Motor neuron (in vitro differentiated cells): ENCODE measurements around the gene LAPTM5. TPM values are rescaled to one million over a fixed set of nuclear protein-coding genes. Genes with fewer than 3 reads are reported as not detected.

ENCODE experiments used
- ATAC-seq, 8 experiments: fragments of 200-7000 bp; cut with Tn5 transposase; replicated peaks in 6 of 8; 2 replicates each; pipeline ENCODE4 v1.8.0; 2021; ENCODE audit warnings: mild to moderate bottlenecking in 8 of 8, moderate library complexity in 8 of 8
- H3K27ac ChIP-seq, 2 donors: fragments of 250-450 bp; sonication (Bioruptor Pico); 2 replicates each; pipeline ENCODE4 v1.9.0; 2021; ENCODE audit warnings: antibody characterized with exemption in 2 of 2, mild to moderate bottlenecking in 2 of 2, moderate library complexity in 1 of 2
- H3K4me1 ChIP-seq, 2 donors: fragments of 250-450 bp; sonication (Bioruptor Pico); replicated peaks in 1 of 2; 2 replicates each; pipeline ENCODE4 v1.6.1; 2021; ENCODE audit warnings: antibody characterized with exemption in 2 of 2, mild to moderate bottlenecking in 2 of 2, moderate library complexity in 1 of 2
- H3K4me3 ChIP-seq, 5 donors: fragments of 250-450 bp; sonication (Bioruptor Pico); 2 replicates each; pipeline ENCODE4 v1.9.0; 2021; ENCODE audit warnings: antibody characterized with exemption in 5 of 5, mild to moderate bottlenecking in 5 of 5, moderate library complexity in 4 of 5
- WGBS, 10 experiments: fragments of 450-650 bp; shearing (Covaris generic); methylation state at CpG; one replicate each; pipeline ENCODE4 v1.0.0; 2022; 5-methylcytosine and 5-hydroxymethylcytosine counted together
- in situ Hi-C, 9 experiments: fragments of 400-800 bp; cut with MboI; loops; one replicate each; pipeline ENCODE4 v1.15.0; 2021; ENCODE audit warnings: low sequenced_read_pairs in 9 of 9, low pct_unique_long_range_greater_than_20kb in 2 of 9; ENCODE audit not compliant: unreplicated experiment in 9 of 9
- total RNA-seq, 8 experiments: library from RNA; unstranded; fragments of 300-600 nt; gene quantifications; 2 replicates each; pipeline versions ENCODE4 v1.2.3 to v1.2.4, GENCODE V29; 2022

Gene LAPTM5
- total RNA-seq, 8 experiments from 2014 or later = 0.31 to 2.3 (median 0.49) TPM; not detected in 1

GRCh38 chr1:30716646-30717045 lies 40.9 kb downstream of the LAPTM5 start:
- Histone ChIP-seq H3K4me1 (peaks cover 15 to 18% of the 10 kb centered on the region in 2 donors), H3K4me3 (no peak overlapping the region), H3K27ac (no peak overlapping the region)
- ATAC-seq = no peak
- in situ Hi-C loops = loop anchor here in 6 of 9 experiments (25.0 kb wide), 2 partner anchors 1479 to 1829 kb away; partner anchors contain the start of genes MECR (in 5 of the 6) and PTPRU (in 5 of the 6)
- 87 to 98% (median 97%) methylated on average over 3 to 7 of the region's 8 CpGs; no CpG with 5 or more reads in 5 of the 10 experiments for WGBS, 10 experiments

- in situ Hi-C loops = loop anchor here in 6 of 9 experiments (25.0 kb wide), 2 partner anchors 1479 to 1829 kb away; partner anchors contain the start of genes MECR (in 5 of the 6) and PTPRU (in 5 of the 6)
- Histone ChIP-seq H3K4me3 (no peak overlapping the region), H3K27ac (no peak overlapping the region), H3K4me1 (peaks cover 15 to 18% of the 10 kb centered on the region in 2 donors)
- 66 to 95% (median 90%) methylated on average over 2 to 10 of the region's 11 CpGs; no CpG with 5 or more reads in 3 of the 10 experiments for WGBS, 10 experiments
- ATAC-seq = no peak
These were observed 41.7 kb downstream of the LAPTM5 start for GRCh38 chr1:30715886-30716285.

GRCh38 chr1:30715216-30715615 lies 42.4 kb downstream of the LAPTM5 start:
- Histone ChIP-seq H3K4me3 (no peak overlapping the region), H3K27ac (no peak overlapping the region), H3K4me1 (peaks cover 15 to 18% of the 10 kb centered on the region in 2 donors)
- in situ Hi-C loops = loop anchor here in 6 of 9 experiments (25.0 kb wide), 2 partner anchors 1478 to 1828 kb away; partner anchors contain the start of genes MECR (in 5 of the 6) and PTPRU (in 5 of the 6)
- no peak for ATAC-seq
- WGBS, 10 experiments = 0 to 100% (median 88%) methylated on average over 1 to 2 of the region's 2 CpGs; no CpG with 5 or more reads in 1 of the 10 experiments

- in situ Hi-C loops = loop anchor here in 6 of 9 experiments (25.0 kb wide), 2 partner anchors 1477 to 1827 kb away; partner anchors contain the start of genes MECR (in 5 of the 6) and PTPRU (in 5 of the 6)
- H3K4me3 ChIP-seq = no peak overlapping the region
- no peak for ATAC-seq
- WGBS, 10 experiments = 92 to 100% (median 100%) methylated on average over 1 to 8 of the region's 8 CpGs; no CpG with 5 or more reads in 3 of the 10 experiments
- H3K27ac ChIP-seq = no peak overlapping the region
- H3K4me1 ChIP-seq = peaks cover 12 to 16% of the 10 kb centered on the region in 2 donors
These were observed 43.0 kb downstream of the LAPTM5 start for GRCh38 chr1:30714536-30715090.

GRCh38 chr1:30714025-30714424 lies 43.5 kb downstream of the LAPTM5 start:
- Histone ChIP-seq H3K4me3 (no peak overlapping the region), H3K4me1 (peaks cover 9 to 13% of the 10 kb centered on the region in 2 donors), H3K27ac (no peak overlapping the region)
- ATAC-seq = no peak
- in situ Hi-C loops = loop anchor here in 6 of 9 experiments (25.0 kb wide), 2 partner anchors 1477 to 1827 kb away; partner anchors contain the start of genes MECR (in 5 of the 6) and PTPRU (in 5 of the 6)
- 0 to 100% methylated on average over 1 of the region's 4 CpGs; no CpG with 5 or more reads in 8 of the 10 experiments for WGBS, 10 experiments

GRCh38 chr1:30713311-30713710 lies 44.3 kb downstream of the LAPTM5 start:
- no peak overlapping the region for H3K4me3 ChIP-seq
- in situ Hi-C loops = loop anchor here in 6 of 9 experiments (25.0 kb wide), 2 partner anchors 1476 to 1826 kb away; partner anchors contain the start of genes MECR (in 5 of the 6) and PTPRU (in 5 of the 6)
- WGBS, 10 experiments = 0 to 80% (median 20%) methylated on average over 1 to 8 of the region's 12 CpGs; no CpG with 5 or more reads in 3 of the 10 experiments
- ATAC-seq = peak in 4 of 8 experiments; percentile 1 to 10 (median 2)
- no peak overlapping the region for H3K27ac ChIP-seq
- peaks cover 9 to 10% of the 10 kb centered on the region in 2 donors for H3K4me1 ChIP-seq

GRCh38 chr1:30712583-30712982 lies 45.0 kb downstream of the LAPTM5 start:
- Histone ChIP-seq H3K4me1 (peaks cover 13% of the 10 kb centered on the region in 2 donors), H3K27ac (no peak overlapping the region), H3K4me3 (no peak overlapping the region)
- ATAC-seq = no peak
- 59 to 100% (median 84%) methylated on average over 1 to 5 of the region's 6 CpGs; no CpG with 5 or more reads in 3 of the 10 experiments for WGBS, 10 experiments
- in situ Hi-C loops = loop anchor here in 6 of 9 experiments (25.0 kb wide), 2 partner anchors 1475 to 1825 kb away; partner anchors contain the start of genes MECR (in 5 of the 6) and PTPRU (in 5 of the 6)

- Histone ChIP-seq H3K4me3 (no peak overlapping the region), H3K4me1 (peaks cover 13% of the 10 kb centered on the region in 2 donors), H3K27ac (no peak overlapping the region)
- 30 to 100% (median 58%) methylated on average over 1 to 2 of the region's 2 CpGs; no CpG with 5 or more reads in 5 of the 10 experiments for WGBS, 10 experiments
- no peak for ATAC-seq
- in situ Hi-C loops = loop anchor here in 6 of 9 experiments (25.0 kb wide), 2 partner anchors 1473 to 1823 kb away; partner anchors contain the start of genes MECR (in 5 of the 6) and PTPRU (in 5 of the 6)
These were observed 47.2 kb downstream of the LAPTM5 start for GRCh38 chr1:30710407-30710806.

- no peak overlapping the region for H3K4me3 ChIP-seq
- no peak for ATAC-seq
- H3K4me1 ChIP-seq = peaks cover 9 to 10% of the 10 kb centered on the region in 2 donors
- in situ Hi-C loops = loop anchor here in 6 of 9 experiments (25.0 kb wide), 2 partner anchors 1471 to 1821 kb away; partner anchors contain the start of genes MECR (in 5 of the 6) and PTPRU (in 5 of the 6)
- H3K27ac ChIP-seq = no peak overlapping the region
- WGBS, 10 experiments = 0 to 57% (median 48%) methylated on average over 1 to 8 of the region's 8 CpGs; no CpG with 5 or more reads in 3 of the 10 experiments
These were observed 49.2 kb downstream of the LAPTM5 start for GRCh38 chr1:30708361-30708728.

GRCh38 chr1:30707412-30708360 lies 49.9 kb downstream of the LAPTM5 start:
- Histone ChIP-seq H3K4me3 (no peak overlapping the region), H3K27ac (no peak overlapping the region), H3K4me1 (peaks cover 3 to 4% of the 10 kb centered on the region in 2 donors)
- ATAC-seq = peak; percentile 69 to 93 (median 87)
- WGBS, 10 experiments = 0 to 38% (median 17%) methylated on average over 1 to 14 of the region's 16 CpGs; no CpG with 5 or more reads in 4 of the 10 experiments
- in situ Hi-C loops = loop anchor here in 6 of 9 experiments (25.0 kb wide), 2 partner anchors 1470 to 1820 kb away; partner anchors contain the start of genes MECR (in 5 of the 6) and PTPRU (in 5 of the 6)

GRCh38 chr1:30706528-30706927 lies 51.0 kb downstream of the LAPTM5 start:
- no peak overlapping the region for H3K4me3 ChIP-seq
- H3K27ac ChIP-seq = no peak overlapping the region
- 9 to 80% (median 60%) methylated on average over 1 to 7 of the region's 9 CpGs; no CpG with 5 or more reads in 2 of the 10 experiments for WGBS, 10 experiments
- ATAC-seq = peak in 7 of 8 experiments; percentile 7 to 49 (median 26)
- peaks cover 3 to 4% of the 10 kb centered on the region in 2 donors for H3K4me1 ChIP-seq
- in situ Hi-C loops = loop anchor here in 6 of 9 experiments (25.0 kb wide), 2 partner anchors 1469 to 1819 kb away; partner anchors contain the start of genes MECR (in 5 of the 6) and PTPRU (in 5 of the 6)
